Muscle layer of colon (tissue), 2 donors: Measurements from ENCODE around the gene EGFL7.
"Not testable (repeated sequence)": the region's sequence is repeated elsewhere in the genome, so short reads cannot be mapped to it uniquely, and the experiment has no call there.

Experiments used
- H3K27ac ChIP-seq: one replicate; pipeline ENCODE4 v1.7.0; 2013; ENCODE audit warnings: low read depth, mild to moderate bottlenecking, low read length, moderate library complexity
- H3K27me3 ChIP-seq, 2 donors: one replicate each; pipeline ENCODE4 v1.7.0; 2013; ENCODE audit warnings: low read length in 2 of 2, mild to moderate bottlenecking in 2 of 2; ENCODE audit not compliant: insufficient read depth in 2 of 2, control insufficient read depth in 1 of 2
- H3K36me3 ChIP-seq: one replicate; pipeline ENCODE4 v1.7.0; 2013; ENCODE audit warnings: mild to moderate bottlenecking, low read length; ENCODE audit not compliant: insufficient read depth
- H3K4me1 ChIP-seq: one replicate; pipeline ENCODE4 v1.7.0; 2013; ENCODE audit warnings: mild to moderate bottlenecking, low read length; ENCODE audit not compliant: insufficient read depth
- H3K4me3 ChIP-seq, 2 donors: one replicate each; pipeline ENCODE4 v1.7.0; 2013; ENCODE audit warnings: low read length in 2 of 2, low read depth in 1 of 2, mild to moderate bottlenecking in 1 of 2, moderate library complexity in 1 of 2
- H3K9ac ChIP-seq: one replicate; pipeline ENCODE4 v1.7.0; 2013; ENCODE audit warnings: low read length
- H3K9me3 ChIP-seq: one replicate; pipeline ENCODE4 v1.7.0; 2013; ENCODE audit warnings: mild to moderate bottlenecking, low read length
- donor health status: abdominal sarcoma.
- donor health status: Adenocarcinoma of cecum.

Gene EGFL7

GRCh38 chr9:136707849-136708517 is 45.3 kb downstream of the EGFL7 start:
- H3K4me3 ChIP-seq: no peak overlapping the region
- peaks cover 5% of the 10 kb centered on the region for H3K4me1 ChIP-seq
- H3K36me3 ChIP-seq: no peaks in the 10 kb centered on the region
- H3K27me3 ChIP-seq: peaks cover 0 to 9% of the 10 kb centered on the region in 2 donors
- no peak overlapping the region for H3K9ac ChIP-seq
- no peaks in the 10 kb centered on the region for H3K9me3 ChIP-seq
- H3K27ac ChIP-seq: no peak overlapping the region

GRCh38 chr9:136709454-136710109 is 46.9 kb downstream of the EGFL7 start:
- Histone ChIP-seq H3K4me3 (no peak overlapping the region), H3K9me3 (no peaks in the 10 kb centered on the region), H3K27ac (no peak overlapping the region), H3K36me3 (no peaks in the 10 kb centered on the region), H3K9ac (no peak overlapping the region), H3K27me3 (peaks cover 0 to 9% of the 10 kb centered on the region in 2 donors), H3K4me1 (peaks cover 13% of the 10 kb centered on the region)

- peaks cover 13% of the 10 kb centered on the region for H3K4me1 ChIP-seq
- no peaks in the 10 kb centered on the region for H3K36me3 ChIP-seq
- H3K9ac ChIP-seq: no peak overlapping the region
- no peak overlapping the region for H3K4me3 ChIP-seq
- no peak overlapping the region for H3K27ac ChIP-seq
- H3K9me3 ChIP-seq: no peaks in the 10 kb centered on the region
- peaks cover 0 to 9% of the 10 kb centered on the region in 2 donors for H3K27me3 ChIP-seq
These were observed 47.8 kb downstream of the EGFL7 start for GRCh38 chr9:136710543-136710942.

- H3K9ac ChIP-seq, H3K9me3 ChIP-seq, H3K27ac ChIP-seq, H3K36me3 ChIP-seq, H3K27me3 ChIP-seq: not testable (repeated sequence)
- Histone ChIP-seq H3K4me3 (peak overlapping the region in 1 of 2 donors; percentile 41), H3K4me1 (peaks cover 13% of the 10 kb centered on the region)
These were observed 48.5 kb downstream of the EGFL7 start for GRCh38 chr9:136711219-136711648.

- H3K4me3 ChIP-seq: peak within 1 kb of the TSS; percentile 41 to 52
- peaks cover 0 to 9% of the 10 kb centered on the region in 2 donors for H3K27me3 ChIP-seq
- peak within 1 kb of the TSS; percentile 70 for H3K27ac ChIP-seq
- H3K9me3 ChIP-seq: no peaks in the 10 kb centered on the region
- no peaks in the 10 kb centered on the region for H3K36me3 ChIP-seq
- H3K9ac ChIP-seq: no peak within 1 kb of the TSS
- peaks cover 13% of the 10 kb centered on the region for H3K4me1 ChIP-seq
These were observed 49.3 kb downstream of the EGFL7 start, which contains the start of gene DIPK1B for GRCh38 chr9:136711751-136712689. DIPK1B (plus strand) TSS chr9:136712572; CDS start chr9:136712666, 94 bp downstream.

- Histone ChIP-seq H3K36me3 (no peaks in the 10 kb centered on the region), H3K27ac (peak overlapping the region; percentile 70), H3K4me1 (peaks cover 13% of the 10 kb centered on the region), H3K9ac (no peak overlapping the region), H3K4me3 (peak overlapping the region; percentile 31 to 52), H3K27me3 (peaks cover 0 to 9% of the 10 kb centered on the region in 2 donors), H3K9me3 (no peaks in the 10 kb centered on the region)
These were observed 50.2 kb downstream of the EGFL7 start for GRCh38 chr9:136712690-136713544.

GRCh38 chr9:136713550-136713949 is 50.8 kb downstream of the EGFL7 start:
- Histone ChIP-seq H3K36me3 (no peaks in the 10 kb centered on the region), H3K4me1 (peaks cover 13% of the 10 kb centered on the region), H3K4me3 (no peak overlapping the region), H3K9me3 (no peaks in the 10 kb centered on the region), H3K9ac (no peak overlapping the region), H3K27me3 (peaks cover 0 to 9% of the 10 kb centered on the region in 2 donors), H3K27ac (peak overlapping the region; percentile 70)

- Histone ChIP-seq H3K4me3 (no peak overlapping the region), H3K9ac (no peak overlapping the region), H3K27me3 (peaks cover 0 to 9% of the 10 kb centered on the region in 2 donors), H3K9me3 (no peaks in the 10 kb centered on the region), H3K27ac (no peak overlapping the region), H3K36me3 (no peaks in the 10 kb centered on the region), H3K4me1 (peaks cover 13% of the 10 kb centered on the region)
These were observed 51.6 kb downstream of the EGFL7 start for GRCh38 chr9:136714096-136714892.

GRCh38 chr9:136714893-136715274 is 52.2 kb downstream of the EGFL7 start:
- Histone ChIP-seq H3K9ac (no peak overlapping the region), H3K9me3 (no peaks in the 10 kb centered on the region), H3K27me3 (peaks cover 0 to 9% of the 10 kb centered on the region in 2 donors), H3K36me3 (no peaks in the 10 kb centered on the region), H3K27ac (no peak overlapping the region), H3K4me3 (no peak overlapping the region), H3K4me1 (peaks cover 13% of the 10 kb centered on the region)

- H3K9me3 ChIP-seq: no peaks in the 10 kb centered on the region
- no peaks in the 10 kb centered on the region for H3K36me3 ChIP-seq
- no peak overlapping the region for H3K27ac ChIP-seq
- peaks cover 19% of the 10 kb centered on the region for H3K4me1 ChIP-seq
- no peak overlapping the region for H3K4me3 ChIP-seq
- no peak overlapping the region for H3K9ac ChIP-seq
- peaks cover 0 to 3% of the 10 kb centered on the region in 2 donors for H3K27me3 ChIP-seq
These were observed 54.7 kb downstream of the EGFL7 start for GRCh38 chr9:136717399-136717798.
